ENCODE data around the gene CPNE6. TPM values are rescaled to one million over a fixed set of nuclear protein-coding genes. Genes with fewer than 3 reads are reported as not detected.

CPNE6 gene
- total and polyA plus RNA-seq, 2 of the 8 experiments (the other 6 are each of a cell fraction or from before 2014, with no cell fraction given), result 0.05 TPM; not detected in 1

- TF ChIP-seq ATF2 (IDR thresholded peaks at IDR 0.05; ENCODE audit: low read length) (no peak), CHD1 (IDR thresholded peaks at IDR 0.05; ENCODE audit: low read depth, low read length) (no peak), SAP30 (IDR thresholded peaks at IDR 0.05; ENCODE audit: insufficient read depth, insufficient replicate concordance, low read length) (no peak), ASH2L (IDR thresholded peaks at IDR 0.05; ENCODE audit: low read length) (no peak), YY1 (IDR thresholded peaks at IDR 0.05; ENCODE audit: low read depth, low read length) (no peak)
These were observed 32.7 kb upstream of the CPNE6 start (continued) for GRCh38 chr14:24038686-24039085.

Measured in H1 (cell line).